Fibroblast of pulmonary artery (primary cell): ENCODE measurements around the gene ADAMTSL1.

Experiments
- DNase-seq: peaks from one replicate; pipeline ENCODE4 v3.0.0-alpha.2; 2010; ENCODE audit warnings: low read depth
- H3K4me3 ChIP-seq: replicated peaks from 2 replicates; pipeline ENCODE4 v1.5.1; 2011; ENCODE audit warnings: low read depth, mild to moderate bottlenecking, control low read depth, low read length, moderate library complexity
- TF ChIP-seq, protein P1 (sequence below): IDR thresholded peaks from 2 replicates; pipeline ENCODE4 v1.5.1; 2011; ENCODE audit warnings: mild to moderate bottlenecking, control low read depth, low read length, inconsistent platforms; ENCODE audit errors: missing control alignments

The ADAMTSL1 gene

DNA sequence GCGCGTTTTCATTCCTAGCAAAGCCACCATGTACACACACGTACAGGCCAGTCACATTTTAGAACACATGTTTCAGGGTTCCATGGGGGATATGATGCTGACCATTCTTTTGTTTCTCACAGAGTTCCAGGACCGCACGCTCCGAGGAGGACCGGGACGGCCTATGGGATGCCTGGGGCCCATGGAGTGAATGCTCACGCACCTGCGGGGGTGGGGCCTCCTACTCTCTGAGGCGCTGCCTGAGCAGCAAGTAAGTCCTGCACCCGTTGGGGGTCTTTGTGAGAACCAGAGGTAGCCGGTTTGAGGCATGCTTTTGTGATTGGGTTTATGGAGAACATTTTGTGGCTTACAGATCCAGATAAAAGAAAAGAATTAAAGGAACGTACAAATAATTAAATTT is 30.8 kb downstream of the ADAMTSL1 start:
- no peak overlapping the region for H3K4me3 ChIP-seq
- no peak for DNase-seq
- TF ChIP-seq, protein P1, sequence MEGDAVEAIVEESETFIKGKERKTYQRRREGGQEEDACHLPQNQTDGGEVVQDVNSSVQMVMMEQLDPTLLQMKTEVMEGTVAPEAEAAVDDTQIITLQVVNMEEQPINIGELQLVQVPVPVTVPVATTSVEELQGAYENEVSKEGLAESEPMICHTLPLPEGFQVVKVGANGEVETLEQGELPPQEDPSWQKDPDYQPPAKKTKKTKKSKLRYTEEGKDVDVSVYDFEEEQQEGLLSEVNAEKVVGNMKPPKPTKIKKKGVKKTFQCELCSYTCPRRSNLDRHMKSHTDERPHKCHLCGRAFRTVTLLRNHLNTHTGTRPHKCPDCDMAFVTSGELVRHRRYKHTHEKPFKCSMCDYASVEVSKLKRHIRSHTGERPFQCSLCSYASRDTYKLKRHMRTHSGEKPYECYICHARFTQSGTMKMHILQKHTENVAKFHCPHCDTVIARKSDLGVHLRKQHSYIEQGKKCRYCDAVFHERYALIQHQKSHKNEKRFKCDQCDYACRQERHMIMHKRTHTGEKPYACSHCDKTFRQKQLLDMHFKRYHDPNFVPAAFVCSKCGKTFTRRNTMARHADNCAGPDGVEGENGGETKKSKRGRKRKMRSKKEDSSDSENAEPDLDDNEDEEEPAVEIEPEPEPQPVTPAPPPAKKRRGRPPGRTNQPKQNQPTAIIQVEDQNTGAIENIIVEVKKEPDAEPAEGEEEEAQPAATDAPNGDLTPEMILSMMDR, result no peak

DNA sequence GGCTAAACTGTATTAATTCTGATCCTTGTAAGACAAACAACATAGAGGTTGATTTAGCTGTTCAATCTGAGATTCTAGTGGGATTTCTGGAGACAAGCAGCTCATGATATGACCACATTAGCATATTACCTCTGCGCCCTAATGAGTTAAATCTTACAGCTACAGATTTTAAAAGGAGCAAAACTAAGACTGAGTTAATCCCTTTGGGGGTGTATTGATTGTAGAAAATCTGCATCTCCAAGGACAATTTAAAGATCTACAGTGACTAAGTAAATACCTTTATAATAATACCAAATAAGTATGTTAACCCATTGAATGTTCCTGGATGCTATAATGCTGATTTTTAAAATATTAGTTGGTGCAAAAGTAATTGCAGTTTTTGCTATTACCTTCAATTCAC is 33.2 kb downstream of the ADAMTSL1 start:
- no peak for DNase-seq
- no peak overlapping the region for H3K4me3 ChIP-seq
- TF ChIP-seq, protein P1, result no peak

DNA sequence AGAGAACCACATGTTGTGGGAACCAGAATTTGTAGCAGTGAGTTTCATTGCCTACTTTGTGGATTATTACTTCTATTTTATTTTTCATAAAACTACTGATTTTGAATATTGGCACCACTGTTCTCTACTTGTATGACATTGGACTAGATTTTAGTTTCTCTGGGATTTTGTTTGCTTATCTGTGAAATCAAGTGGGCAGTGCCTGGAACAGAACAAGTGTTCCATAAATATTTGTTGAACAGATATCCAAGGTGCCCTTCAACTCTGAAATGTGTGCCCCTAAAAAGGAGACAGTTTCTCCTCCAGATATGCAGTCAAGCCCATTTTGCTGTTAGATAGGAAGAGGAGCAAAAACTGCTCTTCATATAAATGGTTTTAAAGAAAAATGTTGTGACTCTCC is 42.6 kb downstream of the ADAMTSL1 start:
- no peak overlapping the region for H3K4me3 ChIP-seq
- DNase-seq, result no peak
- TF ChIP-seq, protein P1, result no peak

DNA sequence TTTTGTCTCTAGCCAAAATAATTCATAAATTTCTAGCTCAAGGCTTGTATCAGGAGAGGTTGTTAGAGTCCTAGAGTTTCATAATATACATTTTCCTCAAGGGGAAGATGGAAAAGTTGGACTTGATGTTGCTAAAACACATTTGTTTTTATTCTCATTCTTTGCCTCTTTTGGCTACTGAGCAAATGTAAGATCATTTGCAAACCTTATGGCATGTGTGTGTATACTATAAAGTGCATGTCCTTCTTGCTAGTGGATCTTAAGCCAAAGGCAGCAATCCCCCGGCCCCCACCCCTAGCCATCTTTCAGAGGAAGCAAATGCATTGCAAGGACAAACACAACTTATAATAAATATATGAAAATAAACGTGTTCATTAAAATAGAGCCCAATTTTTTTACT is 43.0 kb downstream of the ADAMTSL1 start:
- H3K4me3 ChIP-seq, result no peak overlapping the region
- no peak for DNase-seq
- TF ChIP-seq, protein P1, result no peak

DNA sequence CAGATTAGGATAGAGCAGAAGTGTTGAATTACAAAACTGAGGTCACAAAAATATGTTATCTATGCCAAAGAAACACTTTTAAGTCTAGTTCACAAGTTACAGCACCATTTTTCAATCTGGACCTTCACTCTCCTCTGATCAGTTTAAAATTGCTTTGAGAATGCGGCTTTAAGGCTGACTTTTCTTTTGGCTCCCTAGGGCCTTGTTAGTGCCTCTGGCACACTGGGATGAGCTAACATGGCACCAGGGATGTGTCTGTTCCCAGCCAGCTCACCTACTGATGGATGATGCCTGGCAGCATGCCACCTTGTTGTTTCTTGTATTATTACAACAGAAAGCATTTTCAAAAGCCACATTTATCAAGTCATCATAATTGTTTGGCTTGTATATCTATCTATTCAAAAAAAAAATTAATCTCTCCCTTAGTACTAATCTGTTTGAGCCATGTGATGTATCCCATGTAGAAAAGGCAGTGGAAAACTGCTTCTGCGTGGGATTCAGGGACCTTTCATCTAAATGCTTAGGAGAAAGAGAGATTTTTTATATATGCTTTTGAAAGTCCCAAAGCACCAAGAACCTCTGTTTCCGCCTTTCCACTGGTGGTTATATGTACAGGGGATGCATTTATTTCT is 46.6 kb downstream of the ADAMTSL1 start:
- peak; percentile 14 for DNase-seq
- no peak overlapping the region for H3K4me3 ChIP-seq
- TF ChIP-seq, protein P1, result no peak

DNA sequence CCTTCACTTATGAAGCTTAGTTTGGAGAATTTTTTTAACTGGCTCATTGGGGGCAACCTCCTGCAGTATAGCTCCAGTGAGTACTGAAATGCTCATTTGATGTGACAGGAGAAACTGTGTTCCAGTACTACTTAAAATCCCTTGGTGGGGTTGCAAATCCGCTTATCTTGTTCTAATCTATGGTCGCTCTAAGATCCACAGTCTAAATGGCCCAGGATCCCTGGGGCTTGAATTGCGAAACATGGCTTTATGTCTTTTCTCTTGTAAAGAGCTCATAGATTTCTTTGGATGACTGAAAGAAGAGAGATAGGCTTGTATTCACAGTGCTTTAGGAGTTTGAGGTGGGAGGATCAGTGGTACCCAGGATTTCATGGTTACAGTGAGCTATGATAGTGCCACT is 52.7 kb downstream of the ADAMTSL1 start:
- TF ChIP-seq, protein P1, result no peak
- no peak for DNase-seq

More for the DNA sequence above, 52.7 kb downstream of the ADAMTSL1 start:
- no peak overlapping the region for H3K4me3 ChIP-seq
